Heart left ventricle (tissue), 16 donors: ENCODE data around the gene RGS7. TPM values are rescaled to one million over a fixed set of nuclear protein-coding genes. Genes with fewer than 3 reads are reported as not detected.

ENCODE experiments used
- ATAC-seq, 4 donors: fragments of 200-7000 bp; cut with Tn5 transposase; one replicate each; pipeline ENCODE4 v1.9.1; 2020 to 2022; ENCODE audit warnings: moderate library complexity in 4 of 4, mild to moderate bottlenecking in 3 of 4, moderate number of reproducible peaks in 1 of 4
- DNase-seq, 5 donors: peaks; one replicate each; pipeline ENCODE4 v3.0.0-alpha.2; 2020
- H3K27ac ChIP-seq, 12 donors: fragments of 200-600 bp; sonication (generic) in 4 of 12; one replicate each; pipeline versions ENCODE4 v1.5.0 to v1.8.0; 2016 to 2022; ENCODE audit warnings: mild to moderate bottlenecking in 2 of 12
- H3K27me3 ChIP-seq, 9 donors: fragments of 200-600 bp; sonication (generic) in 2 of 9; one replicate each; pipeline versions ENCODE4 v1.5.1 to v1.8.0; 2016 to 2022; ENCODE audit warnings: mild to moderate bottlenecking in 3 of 9
- H3K36me3 ChIP-seq, 9 donors: fragments of 200-600 bp; sonication (generic) in 2 of 9; one replicate each; pipeline versions ENCODE4 v1.5.0 to v1.8.0; 2018 to 2022; ENCODE audit warnings: mild to moderate bottlenecking in 2 of 9
- H3K4me1 ChIP-seq, 12 donors: fragments of 200-600 bp; sonication (generic) in 4 of 12; one replicate each; pipeline versions ENCODE4 v1.5.0 to v1.8.0; 2016 to 2022; ENCODE audit warnings: mild to moderate bottlenecking in 3 of 12
- H3K4me3 ChIP-seq, 12 donors: fragments of 200-600 bp; sonication (generic) in 4 of 12; one replicate each; pipeline versions ENCODE4 v1.5.0 to v1.8.0; 2017 to 2022; ENCODE audit warnings: mild to moderate bottlenecking in 9 of 12, moderate library complexity in 4 of 12
- H3K9me3 ChIP-seq, 12 donors: fragments of 200-600 bp; sonication (generic) in 4 of 12; one replicate each; pipeline versions ENCODE4 v1.5.0 to v1.8.0; 2016 to 2022; ENCODE audit warnings: mild to moderate bottlenecking in 1 of 12
- CTCF ChIP-seq, 12 donors: fragments of 200-600 bp; sonication (generic) in 4 of 12; IDR thresholded peaks; one replicate each; pipeline versions ENCODE4 v1.5.0 to v1.8.0; 2018 to 2022; ENCODE audit warnings: antibody characterized with exemption in 12 of 12, mild to moderate bottlenecking in 5 of 12
- POLR2A ChIP-seq, 2 donors: fragments of 450-650 bp; IDR thresholded peaks; one replicate each; pipeline ENCODE4 v1.6.1; 2017; ENCODE audit warnings: antibody characterized with exemption in 2 of 2, mild to moderate bottlenecking in 2 of 2, moderate library complexity in 2 of 2
- WGBS, 4 donors: extraction: QIAGEN DNeasy Blood & Tissue Kit in 2 of 4; methylation state at CpG; one replicate each; pipeline versions ENCODE4 v1.1.5 to v1.1.7; 2013 to 2018; 5-methylcytosine and 5-hydroxymethylcytosine counted together
- intact Hi-C, 10 donors: fragments of 100-400 bp; cut with DNase I; formaldehyde crosslinking; loops; one replicate each; pipeline versions ENCODE4 v1.11.1 to v1.14.2; 2022
- polyA plus RNA-seq, 2 donors: library from polyadenylated mRNA; stranded (reverse); fragments of 200-250 nt; gene quantifications; one replicate each; pipeline ENCODE4 v1.2.3, GENCODE V29; 2013
- total RNA-seq, 9 donors: library from RNA; depleted of rRNA in 2 of 9; stranded (reverse); fragments of >200 nt in 2 of 9; fragmentation: NEBNext Ultra II Directional in 3 of 9; extraction: Animal tissue kit (Norgen Biotek cat#: 25700) in 3 of 9; gene quantifications; one replicate each; pipeline versions ENCODE4 v1.1.0 to v1.2.4, GENCODE V29; 2016 to 2023
- donor health status: ischemic (EF 13 %, LVEDD 7.1; RV severe dilation, severe dysfunction).
- donor health status: healthy with polysubstance abuse.
- donor health status: DM: no; HTN: yes; CAD: no.
- donor health status: DM: no; HTN: no; CAD: no.
- donor health status: ischemic (EF 25% LVEDD 6.9; RV normal size, moderate dysfunction).
- donor health status: ischemic (EF 25% LVEDD 5.7; RV mildly dilated, moderate dysfunction).
- donor health status: healthy.
- donor health status: DM: yes; HTN: yes; CAD: no.
- donor health status: ischemic (EF 35%, LVEDD 5.7; RV mildly dilated, moderate dysfunction).
- donor health status: nonischemic (EF 11% LVEDD 7.7; RV severe dilation, severe dysfunction).
- donor health status: DM: yes; HTN: yes; CAD: no.
- donor health status: PGD.
- donor health status: ischemic (EF 29% LVEDD 5.4; RV normal size, mild dysfunction).
- donor health status: nonischemic (EF 23%, LVEDD 6.1; RV moderate dilation, normal function).

Gene RGS7
- total and polyA plus RNA-seq, 11 donors: not detected

GRCh38 chr1:241275226-241275625, 81.8 kb downstream of the RGS7 start:
- ATAC-seq (no peak), DNase-seq (no peak)
- Histone ChIP-seq H3K4me3 (no peak overlapping the region), H3K9me3 (peaks cover 0 to 27% (median 14%) of the 10 kb centered on the region in 12 donors), H3K4me1 (no peaks in the 10 kb centered on the region), H3K27me3 (no peaks in the 10 kb centered on the region), H3K36me3 (no peaks in the 10 kb centered on the region), H3K27ac (no peak overlapping the region)
- 61 to 70% (median 66%) methylated on average over 5 of the region's 5 CpGs for WGBS, 4 donors
- intact Hi-C loops: no loop called here
- no peak for TF ChIP-seq POLR2A (IDR thresholded peaks at IDR 0.05)
- no peak for TF ChIP-seq CTCF (IDR thresholded peaks at IDR 0.05)

GRCh38 chr1:241274693-241275092, 82.3 kb downstream of the RGS7 start:
- 60 to 67% (median 63%) methylated on average over 4 of the region's 4 CpGs for WGBS, 4 donors
- no peaks in the 10 kb centered on the region for H3K4me1 ChIP-seq
- no peaks in the 10 kb centered on the region for H3K27me3 ChIP-seq
- H3K4me3 ChIP-seq: no peak overlapping the region
- intact Hi-C loops: no loop called here
- peaks cover 0 to 27% (median 14%) of the 10 kb centered on the region in 12 donors for H3K9me3 ChIP-seq
- no peak overlapping the region for H3K27ac ChIP-seq
- DNase-seq: no peak
- TF ChIP-seq CTCF (IDR thresholded peaks at IDR 0.05): no peak
- no peak for TF ChIP-seq POLR2A (IDR thresholded peaks at IDR 0.05)
- ATAC-seq: no peak
- no peaks in the 10 kb centered on the region for H3K36me3 ChIP-seq

- TF ChIP-seq POLR2A (IDR thresholded peaks at IDR 0.05) (no peak), CTCF (IDR thresholded peaks at IDR 0.05) (no peak)
- H3K27me3 ChIP-seq: no peaks in the 10 kb centered on the region
- no peak overlapping the region for H3K4me3 ChIP-seq
- DNase-seq (no peak), ATAC-seq (no peak)
- intact Hi-C loops: no loop called here
- H3K36me3 ChIP-seq: no peaks in the 10 kb centered on the region
- H3K9me3 ChIP-seq: peaks cover 0 to 24% (median 14%) of the 10 kb centered on the region in 12 donors
- H3K27ac ChIP-seq: no peak overlapping the region
- no peaks in the 10 kb centered on the region for H3K4me1 ChIP-seq
These were observed 84.2 kb downstream of the RGS7 start for GRCh38 chr1:241272828-241273227.

- Histone ChIP-seq H3K27ac (no peak overlapping the region), H3K36me3 (no peaks in the 10 kb centered on the region), H3K9me3 (peaks cover 0 to 24% (median 14%) of the 10 kb centered on the region in 12 donors), H3K27me3 (no peaks in the 10 kb centered on the region), H3K4me3 (no peak overlapping the region), H3K4me1 (no peaks in the 10 kb centered on the region)
- ATAC-seq (no peak), DNase-seq (no peak)
- intact Hi-C loops: no loop called here
- 89 to 100% (median 93%) methylated on average over 1 of the region's 1 CpG for WGBS, 4 donors
- TF ChIP-seq CTCF (IDR thresholded peaks at IDR 0.05) (no peak), POLR2A (IDR thresholded peaks at IDR 0.05) (no peak)
These were observed 85.6 kb downstream of the RGS7 start for GRCh38 chr1:241271427-241271826.
